Occipital lobe (tissue), 2 donors: ENCODE measurements around the gene DEFB128. TPM values are rescaled to one million over a fixed set of nuclear protein-coding genes. Genes with fewer than 3 reads are reported as not detected.
"Not testable (repeated sequence)": the region's sequence is repeated elsewhere in the genome, so short reads cannot be mapped to it uniquely, and the experiment has no call there.

Experiments used
- DNase-seq: peaks from one replicate; lab custom pipeline; 2025; lab: John Stamatoyannopoulos, UW
- total RNA-seq: library from RNA; depleted of rRNA; stranded (reverse); fragments of >200 nt; gene quantifications from one replicate; pipeline ENCODE4 v1.2.3, GENCODE V29; 2014

Gene DEFB128
- total RNA-seq, result not detected

- no peak for DNase-seq
Observed at GRCh38 chr20:189611-190010, at the start of gene DEFB128. Gene DEFB128 (minus strand): TSS chr20:189711. CDS start chr20:189623, 88 bp downstream.

- DNase-seq, result no peak
Observed at GRCh38 chr20:237929-238328, 48.4 kb upstream of the DEFB128 start.

GRCh38 chr20:237489-237888, 48.0 kb upstream of the DEFB128 start:
- no peak for DNase-seq

- no peak for DNase-seq
Observed at GRCh38 chr20:235891-236290, 46.4 kb upstream of the DEFB128 start.

- DNase-seq, result no peak
Observed at GRCh38 chr20:227439-228105, 38.1 kb upstream of the DEFB128 start.

- no peak for DNase-seq
Observed at GRCh38 chr20:226958-227357, 37.4 kb upstream of the DEFB128 start, which contains the start of gene DEFB129. Gene DEFB129 (plus strand): TSS chr20:227258. CDS start chr20:227289, 31 bp downstream.

GRCh38 chr20:225879-226278, 36.4 kb upstream of the DEFB128 start:
- DNase-seq, result not testable (repeated sequence)

GRCh38 chr20:221258-221830, 31.8 kb upstream of the DEFB128 start:
- DNase-seq, result no peak

GRCh38 chr20:219290-220115, 30.0 kb upstream of the DEFB128 start:
- DNase-seq, result no peak

- no peak for DNase-seq
Observed at GRCh38 chr20:217266-217665, 27.8 kb upstream of the DEFB128 start.

GRCh38 chr20:215796-216195, 26.3 kb upstream of the DEFB128 start:
- no peak for DNase-seq

- no peak for DNase-seq
Observed at GRCh38 chr20:214383-214782, 24.9 kb upstream of the DEFB128 start.

- no peak for DNase-seq
Observed at GRCh38 chr20:210809-211502, 21.4 kb upstream of the DEFB128 start.

- no peak for DNase-seq
Observed at GRCh38 chr20:208942-209566, 19.5 kb upstream of the DEFB128 start.

- DNase-seq, result not testable (repeated sequence)
Observed at GRCh38 chr20:203630-204029, 14.1 kb upstream of the DEFB128 start.

- DNase-seq, result no peak
Observed at GRCh38 chr20:199996-200395, 10.5 kb upstream of the DEFB128 start.

GRCh38 chr20:198225-198624, 8.7 kb upstream of the DEFB128 start:
- DNase-seq, result no peak

- no peak for DNase-seq
Observed at GRCh38 chr20:187733-188132, 1.8 kb downstream of the DEFB128 start.

- DNase-seq, result no peak
Observed at GRCh38 chr20:184288-184687, 5.2 kb downstream of the DEFB128 start.

- no peak for DNase-seq
Observed at GRCh38 chr20:168876-169275, 20.6 kb downstream of the DEFB128 start.

- no peak for DNase-seq
Observed at GRCh38 chr20:164618-165017, 24.9 kb downstream of the DEFB128 start.
